Stomach (tissue), 9 donors: Measurements from ENCODE around the gene FDPS. TPM values are rescaled to one million over a fixed set of nuclear protein-coding genes. Genes with fewer than 3 reads are reported as not detected.

Experiments
- DNase-seq, 2 donors: peaks; one replicate each; pipeline versions ENCODE4 v3.0.0 to v3.0.0-alpha.2; 2013 to 2019
- H3K27ac ChIP-seq, 5 donors: fragments of 200-600 bp in 4 of 5; sonication (generic) in 4 of 5; one replicate each; pipeline ENCODE4 v1.5.1; 2013 to 2019; ENCODE audit warnings: mild to moderate bottlenecking in 1 of 5, moderate library complexity in 1 of 5
- H3K27me3 ChIP-seq, 3 donors: fragments of 200-600 bp; sonication (generic); one replicate each; pipeline ENCODE4 v1.5.1; 2017 to 2019; ENCODE audit warnings: mixed run types in 1 of 3
- H3K36me3 ChIP-seq, 4 donors: fragments of 200-600 bp; sonication (generic); 1 replicate in 3 of 4; 2 replicates in 1 of 4; pipeline ENCODE4 v1.5.1; 2016 to 2019
- H3K4me1 ChIP-seq, 4 donors: fragments of 200-600 bp; sonication (generic); one replicate each; pipeline ENCODE4 v1.5.1; 2016 to 2019
- H3K4me3 ChIP-seq, 4 donors: fragments of 200-600 bp; sonication (generic) in 3 of 4; one replicate each; pipeline ENCODE4 v1.5.1; 2016 to 2019; ENCODE audit warnings: mild to moderate bottlenecking in 1 of 4
- H3K9me3 ChIP-seq, 4 donors: fragments of 200-600 bp; sonication (generic); one replicate each; pipeline ENCODE4 v1.5.1; 2016 to 2019
- CTCF ChIP-seq, 7 experiments: fragments of 450-650 bp in 4 of 7; fragments of 200-600 bp in 3 of 7; sonication (generic) in 3 of 7; IDR thresholded peaks; one replicate each; pipeline ENCODE4 v1.5.1; 2016 to 2019; ENCODE audit warnings: antibody characterized with exemption in 7 of 7, control low read depth in 2 of 7, mild to moderate bottlenecking in 1 of 7
- EP300 ChIP-seq: sonication (generic); formaldehyde crosslinking; IDR thresholded peaks from one replicate; pipeline ENCODE4 v1.6.1; 2017; ENCODE audit warnings: antibody characterized with exemption
- POLR2A ChIP-seq, 4 donors: fragments of 450-650 bp; IDR thresholded peaks; one replicate each; pipeline ENCODE4 v1.6.1; 2016; ENCODE audit warnings: antibody characterized with exemption in 4 of 4, control low read depth in 2 of 4, mild to moderate bottlenecking in 1 of 4, moderate library complexity in 1 of 4
- POLR2AphosphoS5 ChIP-seq, 3 donors: sonication (generic); formaldehyde crosslinking; IDR thresholded peaks; one replicate each; pipeline ENCODE4 v1.6.1; 2016; ENCODE audit warnings: antibody characterized with exemption in 3 of 3
- WGBS, 5 donors: extraction: QIAGEN DNeasy Blood & Tissue Kit in 3 of 5; methylation state at CpG; one replicate each; pipeline versions ENCODE4 v1.1.5 to v1.1.7; 2013 to 2018; 5-methylcytosine and 5-hydroxymethylcytosine counted together
- intact Hi-C: fragments of 100-400 bp; cut with DNase I; formaldehyde crosslinking; loops from one replicate; pipeline ENCODE4 v1.15.1; 2023; ENCODE audit warnings: low total_unique reads
- polyA plus RNA-seq, 3 donors: library from polyadenylated mRNA; stranded (reverse); fragments of 200-250 nt; gene quantifications; one replicate each; pipeline ENCODE4 v1.2.3, GENCODE V29; 2013
- total RNA-seq, 5 donors: library from RNA; depleted of rRNA; stranded (reverse); fragments of >200 nt; gene quantifications; one replicate each; pipeline versions ENCODE4 v1.1.0 to v1.2.3, GENCODE V29; 2014 to 2016
- donor health status: healthy with polysubstance abuse.
- donor health status: Bipolar disorder and iron deficiency.
- donor health status: healthy.

The FDPS gene
- total and polyA plus RNA-seq, 8 donors: 27.7 to 229 (median 113) TPM

GRCh38 chr1:155268630-155269029 is 40.0 kb upstream of the FDPS start:
- Histone ChIP-seq H3K36me3 (peaks cover 73 to 82% (median 78%) of the 10 kb centered on the region in 4 donors), H3K4me3 (no peak overlapping the region), H3K27ac (no peak overlapping the region), H3K4me1 (peaks cover 15 to 25% (median 23%) of the 10 kb centered on the region in 4 donors), H3K9me3 (no peaks in the 10 kb centered on the region), H3K27me3 (no peaks in the 10 kb centered on the region)
- 87 to 93% (median 92%) methylated on average over 21 of the region's 21 CpGs for WGBS, 5 donors
- intact Hi-C loops: no loop called here
- TF ChIP-seq POLR2A (IDR thresholded peaks at IDR 0.05) (no peak), POLR2AphosphoS5 (IDR thresholded peaks at IDR 0.05) (no peak), CTCF (IDR thresholded peaks at IDR 0.05) (no peak), EP300 (no peak)
- no peak for DNase-seq

GRCh38 chr1:155269381-155269780 is 39.3 kb upstream of the FDPS start:
- no peak overlapping the region for H3K4me3 ChIP-seq
- DNase-seq: no peak
- intact Hi-C loops: no loop called here
- peaks cover 65 to 74% (median 70%) of the 10 kb centered on the region in 4 donors for H3K36me3 ChIP-seq
- no peaks in the 10 kb centered on the region for H3K9me3 ChIP-seq
- H3K4me1 ChIP-seq: peaks cover 19 to 30% (median 28%) of the 10 kb centered on the region in 4 donors
- no peak overlapping the region for H3K27ac ChIP-seq
- WGBS, 5 donors: 94 to 95% (median 95%) methylated on average over 17 to 21 of the region's 21 CpGs
- TF ChIP-seq EP300: no peak
- TF ChIP-seq POLR2AphosphoS5 (IDR thresholded peaks at IDR 0.05): no peak
- no peak for TF ChIP-seq CTCF (IDR thresholded peaks at IDR 0.05)
- no peak for TF ChIP-seq POLR2A (IDR thresholded peaks at IDR 0.05)
- H3K27me3 ChIP-seq: no peaks in the 10 kb centered on the region

GRCh38 chr1:155272466-155273342 is 36.0 kb upstream of the FDPS start:
- no peak for TF ChIP-seq POLR2AphosphoS5 (IDR thresholded peaks at IDR 0.05)
- TF ChIP-seq POLR2A (IDR thresholded peaks at IDR 0.05): no peak
- no peak for TF ChIP-seq EP300
- no peak for TF ChIP-seq CTCF (IDR thresholded peaks at IDR 0.05)
- DNase-seq: no peak
- H3K36me3 ChIP-seq: peaks cover 33 to 41% (median 37%) of the 10 kb centered on the region in 4 donors
- H3K4me3 ChIP-seq: peak overlapping the region; percentile 61 to 87 (median 81)
- intact Hi-C loops: no loop called here
- 3 to 7% (median 4%) methylated on average over 34 to 44 of the region's 44 CpGs for WGBS, 5 donors
- H3K27ac ChIP-seq: peak overlapping the region; percentile 91 to 99 (median 96)
- H3K9me3 ChIP-seq: no peaks in the 10 kb centered on the region
- H3K4me1 ChIP-seq: peaks cover 20 to 40% (median 36%) of the 10 kb centered on the region in 4 donors
- H3K27me3 ChIP-seq: no peaks in the 10 kb centered on the region

GRCh38 chr1:155273343-155274245 is 35.1 kb upstream of the FDPS start, which contains the start of gene CLK2:
TSS of gene CLK2 (minus strand) at chr1:155273504. CDS start at chr1:155270977, 2,527 bp downstream.
- TF ChIP-seq POLR2A (IDR thresholded peaks at IDR 0.05): peak in 1 of 4 donors; percentile 6
- TF ChIP-seq POLR2AphosphoS5 (IDR thresholded peaks at IDR 0.05): peak; percentile 95 to 99 (median 98)
- peak in 1 of 7 experiments; percentile 6 for TF ChIP-seq CTCF (IDR thresholded peaks at IDR 0.05)
- TF ChIP-seq EP300: no peak
- peaks cover 26 to 49% (median 44%) of the 10 kb centered on the region in 4 donors for H3K4me1 ChIP-seq

More at GRCh38 chr1:155273343-155274245, 35.1 kb upstream of the FDPS start, which contains the start of gene CLK2:
- peak within 1 kb of the TSS; percentile 91 to 99 (median 96) for H3K27ac ChIP-seq
- peaks cover 24 to 32% (median 28%) of the 10 kb centered on the region in 4 donors for H3K36me3 ChIP-seq
- intact Hi-C loops: no loop called here
- 7 to 22% (median 12%) methylated on average over 30 to 61 of the region's 61 CpGs for WGBS, 5 donors
- H3K9me3 ChIP-seq: no peaks in the 10 kb centered on the region
- peak; percentile 95 to 99 for DNase-seq
- H3K4me3 ChIP-seq: peak within 1 kb of the TSS; percentile 61 to 87 (median 81)
- H3K27me3 ChIP-seq: no peaks in the 10 kb centered on the region
